IMR-90 (cell line): Measurements from ENCODE around the gene GNG8. TPM values are rescaled to one million over a fixed set of nuclear protein-coding genes. Genes with fewer than 3 reads are reported as not detected.

Experiments
- ATAC-seq: fragments of 200-7000 bp; cut with Tn5 transposase; 2 replicates; pipeline ENCODE4 v1.9.1; 2020; ENCODE audit warnings: low read depth, mild to moderate bottlenecking, moderate library complexity
- BruUV-seq: library from RNA; stranded (reverse); fragments of 400-500 nt; replicated peaks from 2 replicates; lab custom pipeline; 2021; lab: Mats Ljungman, UMichigan
- CTCF ChIA-PET: fragments of 300-600 bp; formaldehyde crosslinking; extraction: SDS; loops from one replicate; lab custom pipeline; 2021; ENCODE audit warnings: antibody characterized with exemption; lab: Yijun Ruan, JAX
- POLR2A ChIA-PET: fragments of 300-600 bp; sonication (Branson Sonifier 250); formaldehyde crosslinking; loops from one replicate; lab custom pipeline; 2022; ENCODE audit warnings: antibody characterized with exemption; ENCODE audit not compliant: unreplicated experiment; lab: Charles Lee
- DNase-seq: peaks from one replicate; pipeline ENCODE4 v3.0.0; 2013
- H2AFZ ChIP-seq: replicated peaks from 2 replicates; pipeline ENCODE3; 2013; ENCODE audit warnings: low read length, mild to moderate bottlenecking; ENCODE audit not compliant: poor library complexity
- H2AK5ac ChIP-seq: 2 replicates; pipeline ENCODE4 v1.6.1; 2013; ENCODE audit warnings: low read depth, low read length, inconsistent platforms
- H2AK9ac ChIP-seq: replicated peaks from 2 replicates; pipeline ENCODE3; 2013; ENCODE audit warnings: mild to moderate bottlenecking, low read depth, low read length, moderate library complexity; ENCODE audit not compliant: poor library complexity
- H2BK120ac ChIP-seq: 2 replicates; pipeline ENCODE4 v1.6.1; 2013; ENCODE audit warnings: low read depth, low read length, inconsistent platforms
- H2BK15ac ChIP-seq: 3 replicates; pipeline ENCODE4 v1.6.1; 2013; ENCODE audit warnings: low read depth, low read length, inconsistent platforms
- H2BK20ac ChIP-seq: 2 replicates; pipeline ENCODE4 v1.6.1; 2013; ENCODE audit warnings: low read depth, mild to moderate bottlenecking, inconsistent platforms, low read length, moderate library complexity
- H2BK5ac ChIP-seq: 2 replicates; pipeline ENCODE4 v1.6.1; 2013; ENCODE audit warnings: mild to moderate bottlenecking, low read depth, low read length, inconsistent platforms; ENCODE audit not compliant: poor library complexity, severe bottlenecking
- H3K14ac ChIP-seq: replicated peaks from 2 replicates; pipeline ENCODE4 v1.6.1; 2013; ENCODE audit warnings: low read depth, low read length, inconsistent platforms
- H3K18ac ChIP-seq: 2 replicates; pipeline ENCODE4 v1.6.1; 2013; ENCODE audit warnings: low read depth, low read length, control low read depth
- H3K23ac ChIP-seq: 2 replicates; pipeline ENCODE4 v1.6.1; 2013; ENCODE audit warnings: low read depth, low read length, inconsistent platforms
- H3K27ac ChIP-seq: 2 replicates; pipeline ENCODE4 v1.5.1; 2013; ENCODE audit warnings: mild to moderate bottlenecking, control low read depth, low read length; ENCODE audit not compliant: insufficient read depth
- H3K27me3 ChIP-seq: 2 replicates; pipeline ENCODE4 v1.6.1; 2013; ENCODE audit warnings: low read length; ENCODE audit not compliant: control insufficient read depth, insufficient read depth
- H3K36me3 ChIP-seq: 2 replicates; pipeline ENCODE4 v1.6.1; 2013; ENCODE audit warnings: low read length, mixed read lengths; ENCODE audit not compliant: control insufficient read depth, insufficient read depth
- H3K4ac ChIP-seq: 2 replicates; pipeline ENCODE4 v1.6.1; 2013; ENCODE audit warnings: low read depth, low read length, inconsistent platforms
- H3K4me1 ChIP-seq: 2 replicates; pipeline ENCODE4 v1.6.1; 2013; ENCODE audit warnings: low read length, mixed read lengths; ENCODE audit not compliant: control insufficient read depth, insufficient read depth
- H3K4me2 ChIP-seq: 2 replicates; pipeline ENCODE4 v1.6.1; 2013; ENCODE audit warnings: low read depth, mild to moderate bottlenecking, control low read depth, low read length, moderate library complexity
- H3K4me3 ChIP-seq: 2 replicates; pipeline ENCODE4 v1.5.1; 2013; ENCODE audit warnings: low read depth, mild to moderate bottlenecking, control low read depth, low read length, moderate library complexity; ENCODE audit not compliant: insufficient read depth
- H3K56ac ChIP-seq: 2 replicates; pipeline ENCODE4 v1.6.1; 2013; ENCODE audit warnings: low read length, inconsistent platforms; ENCODE audit not compliant: insufficient read depth; ENCODE audit errors: extremely low read depth
- H3K79me1 ChIP-seq, 2 experiments: 2 replicates each; pipeline ENCODE4 v1.6.1; 2013; ENCODE audit warnings: low read length in 2 of 2, inconsistent platforms in 1 of 2, low read depth in 1 of 2
- H3K9ac ChIP-seq: 2 replicates; pipeline ENCODE4 v1.6.1; 2013; ENCODE audit warnings: low read depth, low read length, control low read depth
- H3K9me1 ChIP-seq: 2 replicates; pipeline ENCODE4 v1.6.1; 2013; ENCODE audit warnings: low read length, inconsistent platforms; ENCODE audit not compliant: insufficient read depth
- H3K9me3 ChIP-seq: 2 replicates; pipeline ENCODE4 v1.6.1; 2013; ENCODE audit warnings: low read length; ENCODE audit not compliant: control insufficient read depth, insufficient read depth
- H4K20me1 ChIP-seq: 2 replicates; pipeline ENCODE4 v1.6.1; 2013; ENCODE audit warnings: low read length, inconsistent platforms; ENCODE audit not compliant: insufficient read depth
- H4K5ac ChIP-seq: 2 replicates; pipeline ENCODE4 v1.6.1; 2013; ENCODE audit warnings: mild to moderate bottlenecking, low read depth, low read length, control low read depth
- H4K8ac ChIP-seq, 2 experiments: 2 replicates each; pipeline ENCODE4 v1.6.1; 2013; ENCODE audit warnings: low read depth in 2 of 2, low read length in 2 of 2, control low read depth in 1 of 2, inconsistent platforms in 1 of 2
- H4K91ac ChIP-seq: 2 replicates; pipeline ENCODE4 v1.6.1; 2013; ENCODE audit warnings: low read depth, low read length, inconsistent platforms; ENCODE audit not compliant: insufficient read depth
- FOS ChIP-seq: fragments of 150-350 bp; IDR thresholded peaks from 2 replicates; pipeline ENCODE4 v1.6.1; 2016; ENCODE audit warnings: low read depth, low read length
- MAFK ChIP-seq: IDR thresholded peaks from 2 replicates; pipeline ENCODE4 v1.6.1; 2012; ENCODE audit warnings: low read depth, low read length, improper control_type of control experiment
- NFE2L2 ChIP-seq: fragments of 150-350 bp; IDR thresholded peaks from 2 replicates; pipeline ENCODE4 v1.6.1; 2016; ENCODE audit warnings: low read depth, mild to moderate bottlenecking, low read length
- POLR2A ChIP-seq: IDR thresholded peaks from 2 replicates; pipeline ENCODE4 v1.6.1; 2012; ENCODE audit warnings: mild to moderate bottlenecking, low read depth, low read length
- WGBS, 2 experiments: methylation state at CpG; one replicate each; pipeline versions ENCODE4 v1.1.5 to v1.1.7; 2013; ENCODE audit warnings: missing lambda C conversion rate in 2 of 2; ENCODE audit not compliant: insufficient read length in 1 of 2; ENCODE audit errors: extremely low coverage in 2 of 2; 5-methylcytosine and 5-hydroxymethylcytosine counted together
- dilution Hi-C: fragments of 300-500 bp; cut with HindIII; formaldehyde crosslinking; loops from one replicate; pipeline ENCODE4 v1.14.3; 2018; ENCODE audit warnings: low sequenced_read_pairs; ENCODE audit not compliant: unreplicated experiment
- in situ Hi-C: fragments of 300-500 bp; cut with MboI; formaldehyde crosslinking; loops from 3 replicates; pipeline ENCODE4 v1.14.3; 2019; ENCODE audit warnings: low sequenced_read_pairs, inconsistent platforms, mixed read lengths
- intact Hi-C: fragments of 100-400 bp; cut with micrococcal nuclease; formaldehyde crosslinking; loops from 2 replicates; pipeline ENCODE4 v1.10.0; 2022
- polyA plus RNA-seq, 3 experiments: library from polyadenylated mRNA; depleted of rRNA; stranded (reverse); fragments of >200 nt; gene quantifications; 2 replicates each; pipeline ENCODE4 v1.2.3, GENCODE V29; 2012; ENCODE audit warnings: low replicate concordance in 1 of 3
- total RNA-seq: library from RNA; depleted of rRNA; stranded (reverse); fragments of >200 nt; gene quantifications from 2 replicates; pipeline ENCODE4 v1.2.3, GENCODE V29; 2012

GNG8 gene
- total and polyA plus RNA-seq, 2 of the 4 experiments (the other 2 are of a cell fraction): not detected

GRCh38 chr19:46633130-46633529 is 2.9 kb downstream of the GNG8 start:
- Histone ChIP-seq H3K4ac (no peak overlapping the region), H4K20me1 (no peaks in the 10 kb centered on the region), H2BK15ac (no peak overlapping the region), H3K14ac (no peak overlapping the region), H4K91ac (no peak overlapping the region), H3K27ac (no peak overlapping the region), H2AK9ac (peak overlapping the region; percentile 22), H3K18ac (no peak overlapping the region), H3K36me3 (no peaks in the 10 kb centered on the region), H3K9ac (no peak overlapping the region), H3K56ac (no peak overlapping the region), H3K4me3 (no peak overlapping the region), H3K4me1 (peaks cover 13% of the 10 kb centered on the region), H3K4me2 (no peak overlapping the region), H3K27me3 (no peaks in the 10 kb centered on the region; the same call in 1 of the 2 replicates), H3K9me3 (no peaks in the 10 kb centered on the region), H2AFZ (no peak overlapping the region), H2BK5ac (no peak overlapping the region), H4K5ac (no peak overlapping the region), H2BK120ac (no peak overlapping the region), H4K8ac (no peak overlapping the region), H3K79me1 (no peaks in the 10 kb centered on the region), H2BK20ac (no peak overlapping the region), H3K9me1 (no peaks in the 10 kb centered on the region), H2AK5ac (no peak overlapping the region), H3K23ac (no peak overlapping the region)
- DNase-seq: no peak
- ATAC-seq: no peak
- TF ChIP-seq FOS: no peak
- TF ChIP-seq POLR2A: no peak
- no peak for TF ChIP-seq NFE2L2
- no peak for TF ChIP-seq MAFK
- intact Hi-C loops (no loop called here), in situ Hi-C loops (no loop called here), dilution Hi-C loops (no loop called here)
- ChIA-PET POLR2A (no interaction called here), CTCF (no interaction called here)
- 100% methylated on average over 2 of the region's 3 CpGs; no CpG with 5 or more reads in 1 of the 2 experiments for WGBS, 2 experiments
- no TSS peak for BruUV-seq
